Vagina (tissue), 2 donors: ENCODE results near the gene H6PD. TPM values are rescaled to one million over a fixed set of nuclear protein-coding genes. Genes with fewer than 3 reads are reported as not detected.

Experiments
- DNase-seq, 2 donors: peaks; one replicate each; pipeline ENCODE4 v3.0.0-alpha.2; 2017; ENCODE audit errors: extremely low spot score in 2 of 2
- H3K27ac ChIP-seq: fragments of 200-600 bp; sonication (generic); one replicate; pipeline ENCODE4 v1.5.1; 2019
- H3K27me3 ChIP-seq: fragments of 200-600 bp; sonication (generic); one replicate; pipeline ENCODE4 v1.5.1; 2019
- H3K36me3 ChIP-seq, 2 donors: fragments of 200-600 bp; sonication (generic); one replicate each; pipeline ENCODE4 v1.5.1; 2017 to 2019
- H3K4me1 ChIP-seq: fragments of 200-600 bp; sonication (generic); one replicate; pipeline ENCODE4 v1.5.1; 2019
- H3K4me3 ChIP-seq, 2 donors: fragments of 200-600 bp; sonication (generic); 1 replicate in 1 of 2; 2 replicates in 1 of 2; pipeline ENCODE4 v1.5.1; 2016 to 2019
- H3K9me3 ChIP-seq: fragments of 200-600 bp; sonication (generic); one replicate; pipeline ENCODE4 v1.5.1; 2019
- CTCF ChIP-seq, 3 experiments: fragments of 450-650 bp in 2 of 3; fragments of 200-600 bp in 1 of 3; sonication (generic) in 1 of 3; IDR thresholded peaks; one replicate each; pipeline ENCODE4 v1.5.1; 2017 to 2019; ENCODE audit warnings: antibody characterized with exemption in 3 of 3, mild to moderate bottlenecking in 2 of 3, moderate library complexity in 2 of 3
- POLR2A ChIP-seq, 2 donors: fragments of 450-650 bp; IDR thresholded peaks; one replicate each; pipeline ENCODE4 v1.6.1; 2017; ENCODE audit warnings: antibody characterized with exemption in 2 of 2, mild to moderate bottlenecking in 2 of 2, moderate library complexity in 2 of 2
- POLR2AphosphoS5 ChIP-seq, 2 donors: sonication (generic); formaldehyde crosslinking; IDR thresholded peaks; one replicate each; pipeline ENCODE4 v1.9.0; 2017; ENCODE audit warnings: antibody characterized with exemption in 2 of 2, mild to moderate bottlenecking in 2 of 2, low read depth in 1 of 2; ENCODE audit not compliant: insufficient read depth in 1 of 2
- intact Hi-C: fragments of 100-400 bp; cut with DNase I; formaldehyde crosslinking; loops from one replicate; pipeline ENCODE4 v1.15.1; 2023
- total RNA-seq: library from RNA; depleted of rRNA; stranded (reverse); fragments of >200 nt; gene quantifications from one replicate; pipeline ENCODE4 v1.2.3, GENCODE V29; 2016

H6PD gene
- total RNA-seq, 1 donor from 2014 or later = 65.1 TPM

GRCh38 chr1:9306006-9306405 is 71.4 kb downstream of the H6PD start:
- Histone ChIP-seq H3K27ac (no peak overlapping the region), H3K4me1 (peaks cover 58% of the 10 kb centered on the region)
- intact Hi-C loops = no loop called here

GRCh38 chr1:9307303-9307702 is 72.7 kb downstream of the H6PD start:
- Histone ChIP-seq H3K4me3 (no peak overlapping the region), H3K4me1 (peaks cover 52% of the 10 kb centered on the region), H3K9me3 (no peaks in the 10 kb centered on the region), H3K27ac (no peak overlapping the region), H3K36me3 (no peaks in the 10 kb centered on the region), H3K27me3 (no peaks in the 10 kb centered on the region)
- TF ChIP-seq POLR2A (IDR thresholded peaks at IDR 0.05) (no peak), POLR2AphosphoS5 (IDR thresholded peaks at IDR 0.05; ENCODE audit: insufficient read depth in 1 of 2, low read depth in 1 of 2) (no peak), CTCF (IDR thresholded peaks at IDR 0.05) (no peak)
- no peak for DNase-seq
- intact Hi-C loops = no loop called here

More at GRCh38 chr1:9306006-9306405, 71.4 kb downstream of the H6PD start:
- TF ChIP-seq POLR2A (IDR thresholded peaks at IDR 0.05) = no peak
- no peak for TF ChIP-seq CTCF (IDR thresholded peaks at IDR 0.05)
- TF ChIP-seq POLR2AphosphoS5 (IDR thresholded peaks at IDR 0.05; ENCODE audit: insufficient read depth in 1 of 2, low read depth in 1 of 2) = no peak
- no peak overlapping the region for H3K4me3 ChIP-seq
- no peaks in the 10 kb centered on the region for H3K36me3 ChIP-seq
- H3K27me3 ChIP-seq = no peaks in the 10 kb centered on the region
- DNase-seq = no peak
- H3K9me3 ChIP-seq = no peaks in the 10 kb centered on the region

GRCh38 chr1:9308236-9308785 is 73.7 kb downstream of the H6PD start:
- no peak overlapping the region for H3K27ac ChIP-seq
- DNase-seq = no peak
- TF ChIP-seq POLR2AphosphoS5 (IDR thresholded peaks at IDR 0.05; ENCODE audit: insufficient read depth in 1 of 2, low read depth in 1 of 2) (no peak), POLR2A (IDR thresholded peaks at IDR 0.05) (no peak), CTCF (IDR thresholded peaks at IDR 0.05) (no peak)
- H3K4me1 ChIP-seq = peaks cover 42% of the 10 kb centered on the region
- no peaks in the 10 kb centered on the region for H3K9me3 ChIP-seq
- no peaks in the 10 kb centered on the region for H3K27me3 ChIP-seq
- H3K4me3 ChIP-seq = no peak overlapping the region
- no peaks in the 10 kb centered on the region for H3K36me3 ChIP-seq
- intact Hi-C loops = no loop called here

GRCh38 chr1:9309080-9309479 is 74.5 kb downstream of the H6PD start:
- H3K4me1 ChIP-seq = peaks cover 36% of the 10 kb centered on the region
- no peak overlapping the region for H3K27ac ChIP-seq
- no peaks in the 10 kb centered on the region for H3K36me3 ChIP-seq
- intact Hi-C loops = no loop called here
- TF ChIP-seq POLR2A (IDR thresholded peaks at IDR 0.05) (no peak), CTCF (IDR thresholded peaks at IDR 0.05) (no peak), POLR2AphosphoS5 (IDR thresholded peaks at IDR 0.05; ENCODE audit: insufficient read depth in 1 of 2, low read depth in 1 of 2) (no peak)
- no peaks in the 10 kb centered on the region for H3K9me3 ChIP-seq
- DNase-seq = no peak
- no peaks in the 10 kb centered on the region for H3K27me3 ChIP-seq
- no peak overlapping the region for H3K4me3 ChIP-seq

GRCh38 chr1:9309991-9310390 is 75.4 kb downstream of the H6PD start:
- TF ChIP-seq POLR2AphosphoS5 (IDR thresholded peaks at IDR 0.05; ENCODE audit: insufficient read depth in 1 of 2, low read depth in 1 of 2) (no peak), POLR2A (IDR thresholded peaks at IDR 0.05) (no peak), CTCF (IDR thresholded peaks at IDR 0.05) (no peak)
- no peak overlapping the region for H3K4me3 ChIP-seq
- H3K9me3 ChIP-seq = no peaks in the 10 kb centered on the region
- intact Hi-C loops = no loop called here
- H3K27ac ChIP-seq = no peak overlapping the region
- no peak for DNase-seq
- H3K36me3 ChIP-seq = no peaks in the 10 kb centered on the region
- H3K4me1 ChIP-seq = peaks cover 33% of the 10 kb centered on the region
- no peaks in the 10 kb centered on the region for H3K27me3 ChIP-seq
